Measurements from ENCODE around the gene MICAL1.

GRCh38 chr6:109472132-109472995 lies 16.8 kb upstream of the MICAL1 start:
- TF ChIP-seq CTCF (conservative IDR thresholded peaks at IDR 0.05; ENCODE audit: low read length): peak; percentile 35; the same call in 1 of the 2 replicates
- no peak for TF ChIP-seq EZH2phosphoT487 (IDR thresholded peaks at IDR 0.05; ENCODE audit: borderline replicate concordance, low read depth, low read length)
